Measurements from ENCODE around the gene BCL7A.
A peak's percentile ranks its signal among the peaks of the same experiment; 100 is the strongest.
"Not testable (repeated sequence)": the region's sequence is repeated elsewhere in the genome, so short reads cannot be mapped to it uniquely, and the experiment has no call there.

Gene BCL7A

DNA sequence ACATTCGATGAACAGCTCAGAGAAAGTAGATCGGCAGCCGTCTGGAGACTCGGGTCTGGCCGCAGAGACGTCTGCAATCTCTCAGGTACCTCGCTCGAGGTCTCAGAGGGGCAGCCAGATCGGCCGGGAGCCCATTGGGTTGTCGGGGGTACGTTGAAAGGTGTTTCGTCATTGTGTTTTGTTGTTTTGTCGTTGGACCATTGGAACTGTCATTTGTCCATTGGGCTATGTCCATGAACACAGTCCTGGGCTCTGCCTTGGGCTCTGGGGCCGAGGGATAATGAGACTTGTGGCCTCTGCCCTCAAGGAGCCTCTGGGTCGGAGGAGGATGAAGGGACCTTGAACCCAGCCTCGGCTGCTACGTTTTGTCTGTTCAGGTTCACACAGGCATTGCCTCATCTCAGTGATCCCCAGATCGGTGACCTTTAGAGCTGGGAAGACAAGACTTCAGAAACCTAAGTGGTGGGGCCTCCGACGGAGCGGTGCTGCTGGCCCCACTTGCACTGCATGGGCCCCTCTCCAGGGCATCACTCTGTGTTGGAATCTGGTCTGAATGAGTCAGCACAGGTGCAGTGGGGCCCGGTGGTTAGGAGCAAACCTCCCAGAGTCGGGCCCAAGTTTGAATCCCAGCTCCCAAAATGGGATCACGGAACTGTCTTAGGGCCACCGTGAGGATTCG is 33.3 kb downstream of the BCL7A start:
- DNase-seq (ENCODE audit: low spot score): no peak

DNA sequence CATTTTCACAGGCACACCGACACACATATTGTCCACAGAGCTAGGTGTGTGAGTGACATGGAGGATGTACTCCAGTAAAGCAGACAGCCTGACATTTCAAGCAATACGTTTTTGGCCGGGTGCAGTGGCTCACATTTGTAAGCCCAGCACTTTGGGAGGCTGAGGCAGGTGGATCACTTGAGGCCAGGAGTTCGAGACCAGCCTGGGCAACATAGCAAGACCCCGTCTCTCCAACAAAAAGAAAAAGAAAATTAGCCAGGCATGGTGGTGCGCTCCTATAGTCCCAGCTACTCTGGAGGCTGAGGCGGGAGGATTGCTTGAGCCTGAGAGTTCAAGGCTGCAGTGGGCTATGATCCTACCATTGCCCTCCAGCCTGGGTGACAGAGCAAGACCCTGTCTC is 34.7 kb downstream of the BCL7A start:
- not testable (repeated sequence) for DNase-seq (ENCODE audit: low spot score)

DNA sequence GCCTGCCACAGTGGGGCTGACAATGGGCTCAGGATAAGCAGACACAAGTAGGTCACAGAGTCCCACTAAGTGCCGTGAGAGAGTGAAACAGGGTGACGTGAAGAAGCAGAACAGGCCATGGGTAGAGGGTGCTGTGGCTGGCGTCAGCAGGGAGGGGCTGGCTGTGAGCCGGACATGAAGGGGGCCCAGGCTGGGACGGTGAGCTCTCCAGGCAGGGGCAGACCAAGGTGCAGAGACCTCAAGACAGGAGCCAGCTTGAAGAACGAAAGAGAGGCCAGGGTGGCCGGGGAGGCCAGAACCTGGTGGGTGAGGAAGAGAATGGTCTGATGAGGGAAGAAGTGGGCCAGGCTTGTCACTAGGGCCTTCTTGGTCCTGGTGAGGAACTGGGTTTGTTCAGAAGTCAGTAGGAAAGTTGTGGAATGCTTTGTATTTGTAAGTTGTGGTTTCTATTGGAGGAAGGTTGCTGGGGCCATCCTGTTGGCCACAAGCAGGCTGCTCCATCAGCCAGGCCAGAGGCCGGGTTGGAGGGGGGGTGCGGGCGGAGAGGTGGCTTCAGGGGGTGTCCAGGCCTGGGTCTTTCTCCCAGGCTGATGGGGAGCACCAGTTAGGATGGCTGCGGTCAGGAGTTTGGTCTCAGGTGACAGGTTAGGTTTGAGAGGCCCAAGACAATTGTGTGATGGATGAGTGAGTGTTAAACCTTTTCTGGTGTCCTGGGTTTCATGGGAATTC is 35.5 kb downstream of the BCL7A start:
- no peak for DNase-seq (ENCODE audit: low spot score)

DNA sequence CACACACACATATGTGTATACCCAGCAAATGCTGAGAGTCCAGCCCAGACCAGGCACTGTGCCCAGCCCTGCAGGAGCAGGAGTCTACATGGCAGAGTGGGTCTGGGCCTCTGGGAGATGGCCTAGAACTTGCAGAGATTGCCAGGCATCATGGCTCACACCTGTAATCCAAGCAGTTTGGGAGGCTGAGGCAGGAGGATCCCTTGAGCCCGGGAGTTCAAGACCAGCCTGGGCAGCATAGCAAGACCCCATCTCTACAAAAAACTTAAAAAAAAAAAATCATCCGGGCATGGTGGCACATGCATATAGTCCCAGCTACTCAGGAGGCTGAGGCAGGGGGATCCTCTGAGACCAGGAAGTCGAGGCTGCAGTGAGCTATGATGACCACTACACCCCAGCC is 36.1 kb downstream of the BCL7A start:
- DNase-seq (ENCODE audit: low spot score): no peak

DNA sequence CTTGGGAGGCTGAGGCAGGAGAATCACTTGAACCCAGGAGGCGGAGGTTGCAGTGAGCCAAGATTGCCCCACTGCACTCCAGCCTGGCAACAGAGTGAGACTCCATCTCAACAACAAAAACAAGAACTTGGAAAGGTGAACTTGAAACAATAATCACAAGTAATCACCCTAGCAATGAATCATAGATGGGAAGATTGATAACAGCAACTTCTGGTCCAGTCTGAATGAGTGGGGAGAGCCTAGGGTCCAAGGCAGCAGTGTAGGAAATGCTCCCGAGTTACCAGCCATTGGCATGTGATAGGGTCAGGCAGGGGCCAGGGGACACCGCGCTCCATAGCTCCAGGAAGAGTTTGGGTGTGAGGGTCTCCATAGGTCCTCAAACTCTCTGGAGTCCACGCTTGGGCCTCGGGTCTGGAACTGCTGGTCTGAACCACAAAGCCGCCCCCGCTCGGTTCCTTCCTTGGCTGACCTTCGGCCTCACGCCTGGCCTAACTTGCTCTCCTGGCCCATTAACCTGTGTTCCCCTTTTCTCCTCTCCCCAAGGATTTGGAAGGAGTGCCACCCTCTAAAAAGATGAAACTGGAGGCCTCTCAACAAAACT is 37.0 kb downstream of the BCL7A start:
- no peak for DNase-seq (ENCODE audit: low spot score)

DNA sequence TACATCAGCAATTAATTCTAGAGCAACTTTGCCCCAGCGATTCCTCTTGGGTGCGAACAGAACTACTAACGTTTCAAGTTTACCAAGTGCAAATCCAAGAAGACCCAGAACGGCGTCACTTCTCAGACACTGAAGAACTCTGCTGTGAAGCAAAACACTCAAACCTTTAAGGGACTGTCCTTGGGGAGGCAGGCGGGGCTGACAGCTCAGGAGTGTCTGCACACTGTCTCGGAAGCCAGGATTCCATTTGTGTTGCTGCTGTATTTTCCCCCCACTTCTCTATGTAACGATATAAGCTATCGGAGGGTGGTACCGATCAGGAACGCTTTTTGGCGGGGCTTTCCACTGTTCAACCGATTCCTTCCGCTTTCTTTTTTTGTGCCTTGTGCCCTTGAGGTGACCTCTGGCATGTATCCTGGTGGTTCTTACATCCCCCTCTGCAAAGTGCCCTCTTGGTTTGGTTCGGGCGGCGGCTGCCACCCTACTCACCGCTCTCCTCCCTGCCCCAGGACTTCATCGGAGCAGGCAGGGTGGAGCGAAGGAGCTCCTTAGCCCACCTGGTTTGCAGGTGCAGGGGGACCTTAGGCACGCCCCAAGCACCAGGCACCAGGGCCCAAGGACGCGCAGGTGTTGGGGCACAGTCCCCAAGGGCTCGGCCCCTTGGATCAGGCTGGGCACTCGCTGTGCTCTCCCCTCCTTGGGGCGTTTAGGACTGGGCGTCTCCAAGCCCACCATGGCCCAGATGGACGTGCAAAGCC is 37.7 kb downstream of the BCL7A start:
- DNase-seq (ENCODE audit: low spot score): no peak

DNA sequence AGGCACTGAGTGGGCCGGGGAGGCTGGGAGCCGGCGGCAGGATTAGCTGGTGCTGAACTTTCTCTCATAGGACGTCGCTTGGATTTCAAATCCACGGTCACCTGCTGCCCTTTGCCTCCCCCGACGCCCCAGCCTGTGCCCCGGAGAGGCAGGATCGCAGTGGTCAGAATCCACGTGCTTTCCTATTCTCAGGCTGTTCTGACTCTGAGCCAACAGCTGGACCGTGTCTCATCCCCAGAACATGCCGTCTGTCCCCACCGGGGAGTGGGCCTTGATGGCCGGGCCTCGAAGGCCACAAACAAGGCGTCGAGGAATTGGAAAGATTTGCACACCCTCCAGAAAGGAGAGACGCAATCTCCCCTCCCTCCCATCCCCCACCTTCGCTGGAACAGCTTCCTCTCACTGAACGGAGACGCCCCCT is 38.4 kb downstream of the BCL7A start:
- DNase-seq (ENCODE audit: low spot score): no peak

DNA sequence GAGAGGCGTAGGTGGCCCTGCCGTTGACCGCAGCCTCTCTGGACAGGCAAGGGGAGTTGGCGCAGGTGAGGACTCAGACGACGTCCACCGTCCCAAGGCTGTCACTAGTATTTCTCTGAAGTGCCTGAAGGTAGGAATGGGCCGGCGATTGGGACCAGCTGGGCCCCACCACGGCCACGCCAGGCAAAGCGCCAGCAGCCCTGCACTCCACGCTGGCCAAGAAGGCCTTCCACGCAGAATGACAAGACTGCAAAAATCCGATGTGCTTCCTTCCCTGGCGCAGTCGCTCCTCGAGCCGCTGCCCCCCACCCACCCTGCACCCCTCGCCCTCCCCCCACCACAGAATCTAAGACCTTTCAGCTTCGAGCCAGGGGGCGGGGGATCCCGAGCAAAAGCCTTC is 39.6 kb downstream of the BCL7A start:
- DNase-seq (ENCODE audit: low spot score): no peak

DNA sequence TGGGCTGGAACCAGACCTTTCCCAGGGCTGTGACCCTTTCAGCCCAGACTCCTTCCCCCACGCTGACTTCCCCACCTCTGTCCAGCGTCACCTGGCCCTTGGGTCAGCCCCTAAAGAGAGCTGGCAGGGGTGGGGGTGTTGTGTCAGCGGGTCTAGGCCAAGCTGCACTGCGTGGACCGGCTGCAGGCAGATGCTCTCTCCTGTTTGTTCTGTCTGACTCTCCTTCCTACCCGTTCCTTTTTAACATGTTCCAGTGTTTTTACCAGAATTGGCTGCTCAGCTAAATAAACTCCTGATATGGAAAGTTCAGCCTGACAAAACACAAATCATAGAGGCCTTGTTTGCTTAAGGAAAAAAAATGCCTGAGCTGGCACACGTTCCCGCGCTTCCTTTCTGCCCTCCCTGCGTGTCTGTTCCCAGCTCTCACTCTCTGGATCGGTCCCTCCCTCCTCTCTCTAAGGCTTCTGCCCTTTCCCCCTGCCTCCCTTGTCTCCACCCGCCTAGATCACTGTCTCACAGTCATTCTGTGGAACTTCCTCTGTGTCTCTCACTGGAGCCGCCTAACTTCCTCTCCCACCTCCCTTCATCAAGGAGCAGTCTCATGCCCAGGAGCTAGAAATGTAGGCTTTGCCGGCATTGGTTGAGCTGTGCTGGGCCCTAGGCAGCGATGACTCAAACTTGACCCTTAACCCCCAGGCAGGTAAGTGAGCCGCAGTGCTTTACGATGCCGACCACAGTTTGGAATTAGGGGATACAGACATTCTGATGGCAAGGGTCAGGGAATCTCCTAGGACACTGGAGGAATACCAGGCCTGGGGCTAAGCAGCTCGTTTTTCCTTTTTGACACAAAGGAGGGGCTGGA is 41.4 kb downstream of the BCL7A start:
- no peak for DNase-seq (ENCODE audit: low spot score)

DNA sequence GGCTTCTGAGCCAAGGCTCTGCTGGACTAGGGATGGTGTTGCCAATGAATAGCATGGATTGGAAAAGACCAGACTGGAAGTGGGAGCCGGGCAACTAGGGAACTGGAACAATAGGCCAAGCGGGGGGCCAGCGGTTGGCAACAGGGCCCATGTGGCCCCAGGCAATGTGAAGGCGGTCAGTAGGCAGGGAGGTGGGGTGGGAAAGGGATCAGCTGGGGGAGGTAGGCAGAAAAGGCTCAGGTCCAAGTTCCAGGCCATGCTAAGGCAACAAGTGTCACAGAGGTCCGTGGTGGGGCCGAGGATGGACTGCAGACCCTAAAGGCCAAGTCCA is 42.0 kb downstream of the BCL7A start:
- no peak for DNase-seq (ENCODE audit: low spot score)

DNA sequence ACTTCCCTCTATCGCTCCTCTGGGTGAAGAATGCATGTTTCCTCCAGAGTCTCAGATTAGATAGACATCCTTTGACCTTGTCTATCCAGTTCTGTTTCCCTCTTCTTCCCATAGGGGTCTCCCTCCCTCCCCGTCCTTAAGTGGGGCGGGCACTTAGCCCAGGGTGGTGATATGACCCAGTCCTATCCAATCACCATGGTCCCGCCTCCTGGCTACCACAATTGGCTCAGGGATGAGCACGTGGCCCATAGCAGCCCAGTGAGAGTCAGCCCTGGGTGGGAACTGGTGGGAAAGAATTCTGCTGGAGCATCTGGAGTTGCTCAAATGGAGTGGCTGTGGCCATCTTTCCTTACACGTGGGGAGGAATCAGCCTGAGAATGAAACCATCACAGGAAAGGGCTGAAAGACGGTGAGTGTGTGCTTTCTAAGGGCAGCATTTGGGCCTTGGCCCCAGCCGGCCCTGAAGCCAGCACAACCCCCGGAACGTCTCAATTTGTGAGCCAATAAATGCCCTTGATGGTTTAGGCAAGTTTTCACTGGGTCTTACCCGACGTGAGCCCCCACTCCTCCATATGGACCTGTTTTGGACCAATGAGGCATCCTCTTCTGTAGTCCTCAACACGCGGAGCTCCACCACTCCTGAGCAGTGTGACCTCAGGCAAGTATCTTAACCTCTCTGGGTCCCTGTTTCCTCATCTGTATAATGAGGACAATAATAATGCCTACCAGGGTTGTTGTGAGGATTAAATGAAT is 42.5 kb downstream of the BCL7A start:
- peak; percentile 76 for DNase-seq (ENCODE audit: low spot score)

DNA sequence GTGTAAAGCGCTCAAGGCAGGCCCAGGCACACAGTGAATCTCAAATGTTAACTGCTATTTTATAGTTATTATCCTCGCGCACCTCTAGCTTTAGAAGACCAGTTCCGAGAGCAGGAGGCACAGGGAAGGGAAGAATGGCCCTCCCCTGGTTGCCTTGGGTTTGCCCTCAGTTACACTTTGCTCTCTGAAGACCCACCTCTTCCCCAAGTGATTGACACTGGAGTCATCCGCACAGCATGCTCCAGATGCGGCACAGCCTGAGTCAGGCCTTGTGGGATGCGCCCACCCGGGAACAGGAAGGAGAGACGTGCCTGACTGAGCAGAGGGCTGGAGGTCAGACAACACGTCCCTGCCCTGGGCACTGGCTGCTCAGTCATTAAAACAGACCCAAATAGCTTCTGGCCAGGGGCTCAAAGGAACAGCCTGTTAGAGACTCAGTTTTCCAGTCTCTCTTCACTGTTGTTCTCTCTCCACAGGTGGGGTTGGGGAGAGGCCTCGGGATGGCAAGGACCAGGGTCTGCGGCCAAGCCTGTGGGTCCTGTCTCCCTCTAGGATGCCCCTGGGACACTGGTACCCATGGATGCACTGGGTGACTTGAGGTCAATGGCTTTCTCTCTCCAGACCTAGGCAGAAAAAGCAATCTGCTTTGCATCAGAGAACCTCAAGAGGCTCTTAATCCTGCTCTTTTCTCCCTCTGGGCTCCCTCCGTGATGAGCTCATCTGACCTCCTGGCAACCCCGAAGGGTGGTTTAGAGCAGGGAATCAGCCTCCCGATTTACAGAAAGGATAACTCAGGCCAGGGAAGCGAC is 43.3 kb downstream of the BCL7A start:
- DNase-seq (ENCODE audit: low spot score): no peak

DNA sequence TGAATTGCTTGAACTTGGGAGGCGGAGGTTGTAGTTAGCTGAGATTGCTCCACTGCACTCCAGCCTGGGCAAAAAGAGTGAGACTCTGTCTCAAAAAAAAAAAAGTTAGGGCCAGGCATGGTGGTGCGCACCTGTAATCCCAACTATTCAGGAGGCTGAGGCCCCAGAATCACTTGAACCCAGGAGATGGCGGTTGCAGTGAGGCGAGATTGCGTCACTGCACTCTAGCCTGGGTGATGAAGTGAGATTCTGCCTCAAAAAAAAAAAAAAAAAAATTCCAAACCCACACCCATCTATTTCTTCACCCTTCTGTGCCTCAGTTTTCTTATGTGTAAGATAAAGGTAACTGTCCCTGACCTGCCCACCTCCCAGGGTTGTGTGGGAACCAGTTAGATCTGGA is 45.9 kb downstream of the BCL7A start:
- no peak for DNase-seq (ENCODE audit: low spot score)

DNA sequence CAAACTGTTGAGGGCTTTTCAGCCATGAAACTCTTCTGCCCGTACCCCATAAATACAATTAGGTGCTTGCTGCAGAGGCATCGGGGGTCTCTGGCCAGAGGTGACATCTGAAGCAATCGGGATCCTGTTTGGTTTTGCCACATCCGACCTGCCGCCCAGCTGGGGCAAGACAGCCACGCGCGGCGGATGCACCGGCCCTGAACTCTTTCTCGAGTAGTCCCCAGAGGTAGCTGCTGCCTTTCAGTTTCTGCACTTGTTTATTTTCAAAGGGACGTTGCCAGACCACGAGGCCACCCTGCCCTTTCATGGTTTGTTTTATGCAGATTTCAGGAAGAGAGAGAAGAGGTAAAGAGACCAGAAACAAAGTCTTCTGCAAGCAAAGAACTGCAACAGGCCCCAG is 46.3 kb downstream of the BCL7A start:
- DNase-seq (ENCODE audit: low spot score): no peak

DNA sequence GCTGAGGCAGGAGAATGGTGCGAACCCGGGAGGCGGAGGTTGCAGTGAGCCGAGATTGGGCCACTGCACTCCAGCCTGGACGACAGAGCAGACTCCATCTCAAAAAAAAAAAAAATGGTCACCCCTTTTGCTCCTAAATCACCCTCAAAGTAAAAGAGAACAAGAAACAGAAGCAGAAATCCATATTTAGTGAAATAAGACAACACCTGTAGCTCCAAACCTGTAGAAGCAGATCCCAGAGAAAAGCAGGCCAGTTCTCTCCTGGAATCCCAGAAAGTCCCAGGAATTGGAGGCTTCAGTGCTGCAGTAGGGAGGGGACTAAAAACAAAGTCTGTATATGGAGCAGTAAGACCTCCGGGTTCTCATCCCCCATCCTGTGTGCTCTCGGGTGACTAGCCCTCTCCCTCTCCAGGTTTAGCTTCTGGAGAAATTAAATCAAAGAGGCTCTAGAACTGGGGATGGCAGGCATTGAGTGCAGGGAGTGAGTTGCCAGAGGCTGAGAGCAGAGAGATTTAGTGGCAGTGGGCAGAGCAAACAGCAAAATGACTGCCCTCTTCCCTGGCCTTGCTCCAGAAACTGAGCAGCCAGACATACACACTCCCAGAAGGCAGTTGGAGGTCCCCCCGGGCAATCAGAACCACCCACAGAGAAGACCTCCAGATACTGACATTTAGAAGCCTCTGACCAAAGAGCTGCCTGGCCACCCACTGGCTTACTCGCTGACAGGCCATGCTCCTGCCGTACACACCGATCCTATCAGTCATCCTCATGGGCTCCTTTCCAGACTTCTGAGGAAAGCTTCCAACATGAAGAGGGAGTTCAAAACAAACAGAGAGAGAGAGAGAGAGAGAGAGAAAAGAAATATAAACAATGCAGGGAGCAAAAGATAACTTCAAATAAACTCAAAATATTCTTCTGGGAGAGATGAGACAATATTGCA is 50.6 kb downstream of the BCL7A start:
- DNase-seq (ENCODE audit: low spot score): no peak

DNA sequence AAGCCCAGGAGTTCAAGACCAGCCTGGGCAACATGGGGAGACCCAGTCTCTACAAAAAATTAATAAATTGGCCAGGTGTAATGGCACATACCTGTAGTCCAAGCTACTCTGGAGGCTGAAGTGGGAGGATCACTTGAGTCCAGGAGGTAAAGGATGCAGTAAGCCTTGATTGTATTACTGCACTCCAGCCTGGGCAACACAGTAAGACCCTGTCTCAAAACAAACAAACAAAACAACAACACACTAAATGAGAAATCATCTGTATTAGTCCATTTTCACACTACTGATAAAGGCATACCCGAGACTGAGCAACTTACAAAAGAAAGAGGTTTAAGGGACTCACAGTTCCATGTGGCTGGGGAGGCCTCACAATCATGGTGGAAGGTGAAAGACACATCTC is 52.1 kb downstream of the BCL7A start:
- DNase-seq (ENCODE audit: low spot score): no peak

DNA sequence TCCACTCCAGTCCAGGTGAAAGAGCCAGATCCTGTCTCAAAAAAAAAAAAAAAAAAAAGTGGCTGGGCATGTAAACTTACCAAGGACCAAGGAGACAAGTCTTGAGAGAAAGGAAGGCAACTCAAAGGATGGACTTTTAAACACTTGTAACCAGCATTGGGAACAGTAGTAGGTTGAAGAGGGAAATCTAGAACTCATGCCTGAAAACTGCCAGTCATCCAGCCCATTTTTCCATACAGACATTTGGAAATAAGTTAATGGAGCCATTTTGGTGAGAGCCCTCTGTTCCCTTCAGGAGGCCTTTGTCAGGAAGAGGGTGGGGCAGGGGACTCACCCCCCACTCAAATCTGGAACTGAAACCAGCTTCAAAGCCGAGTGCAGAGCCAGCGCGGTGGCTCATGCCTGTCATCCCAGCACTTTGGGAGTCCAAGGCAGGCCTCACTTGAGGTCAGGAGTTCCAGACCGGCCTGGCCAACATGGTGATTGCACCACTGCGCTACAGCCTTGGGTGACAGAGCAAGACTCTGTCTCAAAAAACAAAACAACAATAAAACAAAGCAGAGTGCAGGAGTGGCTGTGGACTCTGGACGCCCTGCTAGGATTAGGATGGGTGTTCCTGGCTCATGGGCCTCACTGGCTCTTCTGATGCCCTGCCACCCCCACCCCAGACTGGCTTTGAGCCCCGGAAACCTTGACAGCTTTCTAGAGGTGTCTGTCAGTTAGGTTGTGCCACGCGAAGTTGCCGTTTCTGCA is 55.2 kb downstream of the BCL7A start:
- DNase-seq (ENCODE audit: low spot score): no peak

Measured in left forelimb (tissue), 1 donor.